ENCODE results near the gene KBTBD4. TPM values are rescaled to one million over a fixed set of nuclear protein-coding genes. Genes with fewer than 3 reads are reported as not detected.

The KBTBD4 gene
- total and polyA plus RNA-seq, 8 donors, result 13.3 to 21.5 (median 19.5) TPM

DNA sequence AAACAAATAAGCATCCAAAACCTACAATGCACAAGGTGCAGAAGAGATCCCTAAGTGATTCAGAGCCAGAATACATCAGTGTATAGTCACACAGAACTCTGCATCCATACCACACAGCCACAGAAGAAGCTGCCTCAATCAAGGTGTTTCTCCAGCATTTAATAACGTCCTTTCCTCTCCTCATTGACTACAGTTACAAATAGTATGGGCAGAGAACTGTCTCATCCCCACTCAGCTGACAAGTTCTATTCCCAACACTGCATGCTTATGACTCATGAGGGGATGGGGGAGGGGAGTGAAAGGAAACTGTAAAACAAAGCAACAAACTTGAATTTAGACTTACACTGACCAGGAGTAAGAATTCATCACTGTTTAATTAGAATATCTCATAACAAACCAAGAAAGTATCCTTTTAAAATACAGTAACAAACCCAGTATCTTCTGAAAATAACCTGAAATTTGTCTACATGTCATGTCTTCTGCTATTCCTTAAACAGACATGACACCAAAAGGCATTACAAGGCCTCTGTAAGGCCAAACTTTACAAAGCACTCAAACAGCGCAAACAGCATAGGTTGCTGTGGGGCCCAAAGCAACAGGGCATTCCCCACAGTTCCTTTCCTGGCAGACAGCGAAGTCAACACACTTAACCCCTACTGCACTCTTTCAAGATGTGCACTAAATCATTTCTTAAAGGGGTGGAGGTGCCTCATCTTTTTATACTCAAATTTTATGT lies 55.1 kb downstream of the KBTBD4 start:
- Histone ChIP-seq H3K4me1 (peaks cover 25 to 84% of the 10 kb centered on the region in 2 donors), H3K27me3 (no peaks in the 10 kb centered on the region), H3K4me3 (no peak overlapping the region), H3K27ac (peak overlapping the region; percentile 79 to 84), H3K9me3 (no peaks in the 10 kb centered on the region), H3K36me3 (peaks cover 0 to 4% of the 10 kb centered on the region in 2 donors)
- intact Hi-C loops (cut with DNase I), result no loop called here
- peak; percentile 88 for ATAC-seq
- TF ChIP-seq, protein P1, sequence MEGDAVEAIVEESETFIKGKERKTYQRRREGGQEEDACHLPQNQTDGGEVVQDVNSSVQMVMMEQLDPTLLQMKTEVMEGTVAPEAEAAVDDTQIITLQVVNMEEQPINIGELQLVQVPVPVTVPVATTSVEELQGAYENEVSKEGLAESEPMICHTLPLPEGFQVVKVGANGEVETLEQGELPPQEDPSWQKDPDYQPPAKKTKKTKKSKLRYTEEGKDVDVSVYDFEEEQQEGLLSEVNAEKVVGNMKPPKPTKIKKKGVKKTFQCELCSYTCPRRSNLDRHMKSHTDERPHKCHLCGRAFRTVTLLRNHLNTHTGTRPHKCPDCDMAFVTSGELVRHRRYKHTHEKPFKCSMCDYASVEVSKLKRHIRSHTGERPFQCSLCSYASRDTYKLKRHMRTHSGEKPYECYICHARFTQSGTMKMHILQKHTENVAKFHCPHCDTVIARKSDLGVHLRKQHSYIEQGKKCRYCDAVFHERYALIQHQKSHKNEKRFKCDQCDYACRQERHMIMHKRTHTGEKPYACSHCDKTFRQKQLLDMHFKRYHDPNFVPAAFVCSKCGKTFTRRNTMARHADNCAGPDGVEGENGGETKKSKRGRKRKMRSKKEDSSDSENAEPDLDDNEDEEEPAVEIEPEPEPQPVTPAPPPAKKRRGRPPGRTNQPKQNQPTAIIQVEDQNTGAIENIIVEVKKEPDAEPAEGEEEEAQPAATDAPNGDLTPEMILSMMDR (IDR thresholded peaks at IDR 0.05), result no peak
- DNase-seq, result peak in 2 of 4 donors; percentile 51 to 62

Other genes starting within 250 kb of the KBTBD4 start
- gene MYBPC3, start 226.3 kb downstream of the KBTBD4 start, total RNA-seq, result 1 to 10 TPM in 1 of 2 donors, under 1 TPM in 1; 0.52 to 2.0 TPM
- under 1 TPM in 3 of 6 donors, not detected in 3; 0.06 to 0.25 (median 0.09) TPM for gene MYBPC3, start 226.3 kb downstream of the KBTBD4 start, polyA plus RNA-seq (ENCODE audit: insufficient read length in 6 of 6)
- 100 to 1,000 TPM in 1 of 2 donors, 10 to 100 TPM in 1; 75.6 to 194 TPM for gene SPI1, start 200.4 kb downstream of the KBTBD4 start, total RNA-seq
- 1 to 10 TPM; 4.9 to 6.8 (median 5.8) TPM for gene SPI1, start 200.4 kb downstream of the KBTBD4 start, polyA plus RNA-seq (ENCODE audit: insufficient read length in 6 of 6)
- 10 to 100 TPM; 60.1 to 66.1 TPM for gene SLC39A13, start 170.4 kb downstream of the KBTBD4 start, total RNA-seq
- 10 to 100 TPM; 29.6 to 46.4 (median 34.1) TPM for gene SLC39A13, start 170.4 kb downstream of the KBTBD4 start, polyA plus RNA-seq (ENCODE audit: insufficient read length in 6 of 6)
- 100 to 1,000 TPM in 1 of 2 donors, 10 to 100 TPM in 1; 86.7 to 133 TPM for gene PSMC3, start 152.5 kb downstream of the KBTBD4 start, total RNA-seq
- 100 to 1,000 TPM; 123 to 163 (median 130) TPM for gene PSMC3, start 152.5 kb downstream of the KBTBD4 start, polyA plus RNA-seq (ENCODE audit: insufficient read length in 6 of 6)
- 1 to 10 TPM in 1 of 2 donors, under 1 TPM in 1; 0.79 to 1.0 TPM for gene RAPSN, start 129.8 kb downstream of the KBTBD4 start, total RNA-seq
- under 1 TPM; 0.26 to 0.61 (median 0.49) TPM for gene RAPSN, start 129.8 kb downstream of the KBTBD4 start, polyA plus RNA-seq (ENCODE audit: insufficient read length in 6 of 6)
- 100 to 1,000 TPM in 1 of 2 donors, 10 to 100 TPM in 1; 76.8 to 107 TPM for gene CELF1, start 25.8 kb downstream of the KBTBD4 start, total RNA-seq
- 10 to 100 TPM; 80.2 to 98.9 (median 90.7) TPM for gene CELF1, start 25.8 kb downstream of the KBTBD4 start, polyA plus RNA-seq (ENCODE audit: insufficient read length in 6 of 6)
- gene PTPMT1, start 13.4 kb downstream of the KBTBD4 start, total RNA-seq, result 10 to 100 TPM; 61.4 to 75.2 TPM
- gene PTPMT1, start 13.4 kb downstream of the KBTBD4 start, polyA plus RNA-seq (ENCODE audit: insufficient read length in 6 of 6), result 10 to 100 TPM; 35.0 to 42.9 (median 39.3) TPM
- 10 to 100 TPM; 76.2 to 89.0 TPM for gene NDUFS3, start 104 bp upstream of the KBTBD4 start, total RNA-seq
- 100 to 1,000 TPM in 5 of 6 donors, 10 to 100 TPM in 1; 99.6 to 105 (median 103) TPM for gene NDUFS3, start 104 bp upstream of the KBTBD4 start, polyA plus RNA-seq (ENCODE audit: insufficient read length in 6 of 6)
- gene FAM180B, start 7.7 kb upstream of the KBTBD4 start, total RNA-seq, result not detected
- under 1 TPM; 0.13 to 0.35 (median 0.25) TPM for gene FAM180B, start 7.7 kb upstream of the KBTBD4 start, polyA plus RNA-seq (ENCODE audit: insufficient read length in 6 of 6)
- 1 to 10 TPM in 1 of 2 donors, under 1 TPM in 1; 0.21 to 1.3 TPM for gene C1QTNF4, start 15.4 kb upstream of the KBTBD4 start, total RNA-seq
- gene C1QTNF4, start 15.4 kb upstream of the KBTBD4 start, polyA plus RNA-seq (ENCODE audit: insufficient read length in 6 of 6), result 1 to 10 TPM; 2.1 to 6.9 (median 4.1) TPM
- gene MTCH2, start 63.6 kb upstream of the KBTBD4 start, total RNA-seq, result 100 to 1,000 TPM in 1 of 2 donors, 10 to 100 TPM in 1; 78.4 to 116 TPM
- 10 to 100 TPM; 53.7 to 70.6 (median 63.5) TPM for gene MTCH2, start 63.6 kb upstream of the KBTBD4 start, polyA plus RNA-seq (ENCODE audit: insufficient read length in 6 of 6)
- gene AGBL2, start 136.4 kb upstream of the KBTBD4 start, total RNA-seq, result 1 to 10 TPM; 2.1 to 2.6 TPM
- gene AGBL2, start 136.4 kb upstream of the KBTBD4 start, polyA plus RNA-seq (ENCODE audit: insufficient read length in 6 of 6), result 10 to 100 TPM in 4 of 6 donors, 1 to 10 TPM in 2; 6.0 to 14.8 (median 10.6) TPM
- gene FNBP4, start 188.4 kb upstream of the KBTBD4 start, total RNA-seq, result 10 to 100 TPM; 58.4 to 61.3 TPM
- 100 to 1,000 TPM; 191 to 255 (median 221) TPM for gene FNBP4, start 188.4 kb upstream of the KBTBD4 start, polyA plus RNA-seq (ENCODE audit: insufficient read length in 6 of 6)